Activated CD8-positive, alpha-beta T cell treated with anti-CD3 and anti-CD28 coated beads, Interleukin-2, amount 10 ng/mL, durations not matched to agents 7 days and 5 days (primary cell): ENCODE data around the gene RARG. TPM values are rescaled to one million over a fixed set of nuclear protein-coding genes. Genes with fewer than 3 reads are reported as not detected.

ENCODE experiments used
- ATAC-seq: fragments of 150-1000 bp; cut with Tn5 transposase; one replicate; pipeline ENCODE4 v1.10.0; 2021; ENCODE audit warnings: moderate library complexity
- CTCF ChIA-PET: fragments of 350-600 bp; sonication (Branson Sonifier 250); formaldehyde crosslinking; loops from one replicate; lab custom pipeline; 2021; ENCODE audit warnings: antibody characterized with exemption; lab: Charles Lee
- POLR2A ChIA-PET: fragments of 350-600 bp; sonication (Branson Sonifier 250); formaldehyde crosslinking; loops from one replicate; lab custom pipeline; 2021; ENCODE audit warnings: antibody characterized with exemption; lab: Charles Lee
- DNase-seq: peaks from one replicate; pipeline ENCODE4 v3.0.0-alpha.2; 2020
- H3K27ac Mint-ChIP-seq: one replicate; pipeline ENCODE4 v1.8.0; 2021; ENCODE audit warnings: mild to moderate bottlenecking, mixed read lengths
- H3K27me3 Mint-ChIP-seq: one replicate; pipeline ENCODE4 v1.8.0; 2021; ENCODE audit warnings: low read depth, mixed read lengths
- H3K36me3 Mint-ChIP-seq: one replicate; pipeline ENCODE4 v1.8.0; 2021; ENCODE audit warnings: low read depth, mixed read lengths
- H3K4me1 Mint-ChIP-seq: one replicate; pipeline ENCODE4 v1.8.0; 2021; ENCODE audit warnings: low read depth, mixed read lengths
- H3K4me3 Mint-ChIP-seq: one replicate; pipeline ENCODE4 v1.8.0; 2021; ENCODE audit warnings: mild to moderate bottlenecking, mixed read lengths
- H3K9me3 Mint-ChIP-seq: one replicate; pipeline ENCODE4 v1.8.0; 2022; ENCODE audit warnings: mixed read lengths; ENCODE audit not compliant: insufficient read depth
- total RNA-seq, 2 experiments: library from RNA; stranded (reverse); gene quantifications; one replicate each; pipeline ENCODE4 v1.2.3, GENCODE V29; 2021

Gene RARG
- total RNA-seq, 2 experiments from 2014 or later, result 44.1 to 45.9 TPM

DNA sequence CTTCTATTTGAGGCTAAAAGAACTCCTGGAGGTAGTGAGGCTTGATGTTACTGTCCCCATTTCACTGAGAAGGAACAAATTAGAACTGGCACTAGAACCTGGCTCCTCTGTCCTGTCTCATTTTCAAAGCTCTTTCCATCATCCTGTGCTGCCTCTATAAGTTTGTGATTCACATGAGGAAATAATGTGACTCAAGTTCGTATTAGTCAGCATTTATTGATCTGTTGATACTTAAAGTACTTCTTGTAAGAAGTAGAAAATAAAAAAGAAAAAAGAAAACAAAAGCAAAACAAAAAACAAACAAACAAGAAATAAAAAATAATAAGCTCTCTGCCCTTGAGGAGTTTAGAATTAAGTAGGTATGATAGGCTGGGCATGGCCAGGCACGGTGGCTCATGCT, 33.8 kb upstream of the RARG start:
- H3K27ac Mint-ChIP-seq, result no peak overlapping the region
- ATAC-seq (no peak), DNase-seq (no peak)
- ChIA-PET POLR2A (interaction anchor here (0.6 to 7.3 kb wide), 6 partner anchors 13 to 57 kb away, joined by 3 to 88 read pairs (median 9); partner anchors contain the start of genes AAAS and MYG1), CTCF (interaction anchor here (2.0 to 10.0 kb wide), 4 partner anchors 11 to 106 kb away, joined by 5 to 401 read pairs (median 60); partner anchors contain the start of gene AAAS)
- H3K4me1 Mint-ChIP-seq, result peaks cover 34% of the 10 kb centered on the region
- H3K9me3 Mint-ChIP-seq, result no peaks in the 10 kb centered on the region
- no peak overlapping the region for H3K4me3 Mint-ChIP-seq
- H3K27me3 Mint-ChIP-seq, result no peaks in the 10 kb centered on the region
- H3K36me3 Mint-ChIP-seq, result peaks cover 27% of the 10 kb centered on the region

DNA sequence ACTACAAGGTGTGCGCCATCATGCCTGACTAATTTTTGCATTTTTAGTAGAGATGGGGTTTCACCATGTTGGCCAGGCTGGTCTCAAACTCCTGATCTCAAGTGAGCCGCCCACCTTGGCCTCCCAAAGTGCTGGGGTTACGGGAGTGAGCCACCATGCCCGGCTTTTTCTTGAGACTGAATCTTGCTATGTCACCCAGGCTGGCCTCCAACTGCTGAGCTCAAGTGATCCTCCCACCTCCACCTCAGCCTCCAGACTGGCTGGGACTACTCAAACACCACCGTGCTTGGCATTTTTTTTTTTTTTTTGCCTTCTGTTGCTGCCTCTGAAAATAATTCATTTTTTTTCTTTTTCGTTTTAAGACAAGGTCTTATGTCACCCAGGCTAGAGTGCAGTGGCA, 27.9 kb upstream of the RARG start:
- DNase-seq, result no peak
- no peak overlapping the region for H3K4me3 Mint-ChIP-seq
- H3K27me3 Mint-ChIP-seq, result no peaks in the 10 kb centered on the region
- ATAC-seq, result no peak
- ChIA-PET POLR2A (no interaction called here), CTCF (interaction anchor here (2.5 kb wide), 1 partner anchor 28 kb away, joined by 7 read pairs; no protein-coding TSS in a partner anchor)
- peaks cover 31% of the 10 kb centered on the region for H3K4me1 Mint-ChIP-seq
- no peak overlapping the region for H3K27ac Mint-ChIP-seq
- no peaks in the 10 kb centered on the region for H3K9me3 Mint-ChIP-seq
- H3K36me3 Mint-ChIP-seq, result peaks cover 6% of the 10 kb centered on the region

DNA sequence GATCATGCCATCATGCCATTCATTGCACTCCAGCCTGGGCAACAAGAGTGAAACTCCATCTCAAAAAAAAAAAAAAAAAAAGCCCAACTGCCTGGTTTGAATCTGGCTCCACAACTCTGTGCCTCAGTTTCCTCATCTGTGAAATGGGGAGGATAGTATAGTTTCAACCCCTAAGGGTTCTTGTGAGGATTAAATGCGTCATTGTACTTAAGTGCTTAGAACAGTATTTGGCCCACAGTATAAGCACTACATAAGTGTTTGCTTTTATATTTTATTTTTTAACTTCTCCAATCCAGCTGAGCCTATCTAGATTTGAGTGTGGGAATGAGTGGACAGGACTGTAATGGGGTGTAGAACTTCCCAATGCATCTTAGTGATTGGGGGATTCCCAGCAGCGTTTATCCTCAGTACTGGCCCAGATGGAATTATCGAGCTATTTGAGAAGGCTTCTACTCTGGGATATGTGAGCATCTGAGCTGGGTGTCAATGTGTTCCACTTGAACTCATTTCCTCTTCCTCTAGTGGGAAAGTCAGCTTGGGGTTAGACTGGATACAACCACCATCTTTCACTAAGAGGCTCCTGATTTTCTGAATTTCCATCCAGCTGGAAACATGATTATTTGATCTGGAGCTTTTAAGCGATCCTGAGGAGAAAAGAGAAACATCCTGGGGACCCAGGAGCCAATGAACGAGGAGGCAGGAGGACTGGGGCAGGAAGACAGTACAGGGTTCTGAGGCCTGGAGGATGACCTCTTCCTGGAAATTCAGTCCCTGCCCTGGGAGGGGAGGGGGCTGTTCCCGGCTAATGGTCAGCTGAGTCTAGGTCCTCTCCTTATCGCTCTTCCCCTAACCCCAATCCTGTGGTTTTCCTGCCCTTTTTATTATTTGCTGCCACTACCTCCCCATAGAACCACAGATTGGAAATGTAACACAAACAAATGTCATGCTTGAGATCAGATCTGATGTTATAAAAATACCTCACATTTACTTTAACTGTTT, 26.8 kb upstream of the RARG start:
- no peak overlapping the region for H3K4me3 Mint-ChIP-seq
- H3K4me1 Mint-ChIP-seq, result peaks cover 40% of the 10 kb centered on the region
- ChIA-PET CTCF (interaction anchor here (0.8 to 8.7 kb wide), 4 partner anchors 9 to 193 kb away, joined by 3 to 188 read pairs (median 6); partner anchors contain the start of genes ESPL1 and ITGB7), POLR2A (interaction anchor here (0.6 kb wide), 1 partner anchor 20 kb away, joined by 3 read pairs; no protein-coding TSS in a partner anchor)
- peaks cover 11% of the 10 kb centered on the region for H3K36me3 Mint-ChIP-seq
- ATAC-seq (no peak), DNase-seq (no peak)
- H3K9me3 Mint-ChIP-seq, result no peaks in the 10 kb centered on the region
- no peaks in the 10 kb centered on the region for H3K27me3 Mint-ChIP-seq
- no peak overlapping the region for H3K27ac Mint-ChIP-seq

DNA sequence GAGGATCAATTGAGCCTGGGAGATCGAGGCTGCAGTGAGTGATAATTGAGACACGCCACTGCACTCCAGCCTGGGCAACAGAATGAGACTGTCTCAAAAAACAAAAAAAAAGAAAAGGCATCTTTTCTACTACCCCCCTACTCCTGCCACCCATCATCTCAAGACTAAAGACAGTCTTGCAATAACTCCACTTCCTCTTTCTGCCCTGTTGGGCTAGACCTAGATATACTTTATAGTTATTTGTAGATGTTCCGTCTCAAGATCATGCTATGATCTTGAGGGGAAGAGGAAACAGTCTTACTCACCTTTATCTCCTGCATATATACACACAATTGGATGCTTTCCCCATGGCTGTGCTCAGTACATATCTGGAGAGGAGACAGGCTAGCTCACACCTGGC, 24.0 kb upstream of the RARG start:
- peak overlapping the region; percentile 72 for H3K27ac Mint-ChIP-seq
- ATAC-seq (no peak), DNase-seq (no peak)
- H3K4me3 Mint-ChIP-seq, result no peak overlapping the region
- H3K9me3 Mint-ChIP-seq, result no peaks in the 10 kb centered on the region
- ChIA-PET CTCF (interaction anchor here (1.2 to 8.7 kb wide), 3 partner anchors 11 to 75 kb away, joined by 3 to 188 read pairs (median 69); partner anchors contain the start of genes CSAD, ESPL1, ITGB7 and ZNF740), POLR2A (interaction anchor here (1.2 kb wide), 2 partner anchors 21 to 75 kb away, joined by 3 read pairs; partner anchors contain the start of gene CSAD)
- peaks cover 60% of the 10 kb centered on the region for H3K4me1 Mint-ChIP-seq
- H3K36me3 Mint-ChIP-seq, result peaks cover 28% of the 10 kb centered on the region
- H3K27me3 Mint-ChIP-seq, result no peaks in the 10 kb centered on the region

DNA sequence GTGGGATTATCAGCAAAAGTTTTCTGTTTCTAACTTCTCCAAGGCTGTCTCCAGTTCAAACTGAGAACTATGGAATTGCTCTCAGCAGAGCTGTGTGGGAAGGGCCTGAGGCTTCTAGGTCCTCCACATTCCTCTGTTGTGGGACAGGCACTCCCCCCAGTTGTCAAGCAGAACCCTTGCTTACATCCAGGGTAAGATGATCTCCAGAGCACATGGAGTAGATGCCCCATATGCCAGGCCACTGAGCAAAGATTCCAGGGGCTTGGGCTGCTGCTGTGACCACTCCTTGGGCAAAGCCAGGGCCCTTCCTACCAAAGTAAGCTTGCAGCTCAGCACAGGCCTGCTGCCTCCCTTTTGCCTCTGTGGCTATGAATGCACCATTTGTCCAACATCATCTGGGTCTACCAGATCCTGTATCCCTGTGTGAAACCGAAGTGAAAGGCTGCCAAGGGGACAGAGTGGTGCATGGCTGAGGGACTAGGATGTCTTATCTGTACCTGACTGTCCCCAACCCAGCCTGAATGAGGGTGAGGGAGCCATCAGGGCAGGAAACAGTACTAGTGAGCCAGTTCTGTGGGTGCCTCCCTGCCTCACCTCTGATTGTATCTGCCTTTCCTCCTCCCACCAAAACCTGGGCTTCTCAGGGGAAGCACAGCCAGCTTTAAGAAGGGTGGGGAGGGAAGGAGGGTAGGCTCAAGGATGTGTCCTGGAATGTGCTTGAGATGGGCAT, 23.0 kb upstream of the RARG start:
- POLR2A ChIA-PET, result interaction anchor here (2.9 kb wide), 1 partner anchor 13 kb away, joined by 18 read pairs; the partner anchor contains the start of gene ESPL1
- H3K4me1 Mint-ChIP-seq, result peaks cover 64% of the 10 kb centered on the region
- H3K27me3 Mint-ChIP-seq, result no peaks in the 10 kb centered on the region
- no peak overlapping the region for H3K4me3 Mint-ChIP-seq
- CTCF ChIA-PET, result interaction anchor here (0.9 to 8.7 kb wide), 6 partner anchors 12 to 90 kb away, joined by 3 to 188 read pairs (median 4); partner anchors contain the start of genes ESPL1 and ITGB7
- no peaks in the 10 kb centered on the region for H3K9me3 Mint-ChIP-seq
- H3K27ac Mint-ChIP-seq, result peak overlapping the region; percentile 72
- peaks cover 28% of the 10 kb centered on the region for H3K36me3 Mint-ChIP-seq
- DNase-seq (no peak), ATAC-seq (no peak)

DNA sequence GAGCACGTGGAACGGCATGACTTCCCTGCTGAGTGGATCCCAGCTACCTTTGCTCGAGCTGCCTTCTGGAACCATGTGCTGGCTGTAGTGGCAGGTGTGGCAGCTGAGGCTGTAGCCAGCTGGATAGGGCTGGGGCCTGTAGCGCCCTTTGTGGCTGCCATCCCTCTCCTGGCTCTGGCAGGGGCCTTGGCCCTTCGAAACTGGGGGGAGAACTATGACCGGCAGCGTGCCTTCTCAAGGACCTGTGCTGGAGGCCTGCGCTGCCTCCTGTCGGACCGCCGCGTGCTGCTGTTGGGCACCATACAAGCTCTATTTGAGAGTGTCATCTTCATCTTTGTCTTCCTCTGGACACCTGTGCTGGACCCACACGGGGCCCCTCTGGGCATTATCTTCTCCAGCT, 21.3 kb upstream of the RARG start:
- Mint-ChIP-seq H3K27me3 (no peaks in the 10 kb centered on the region), H3K4me3 (peak overlapping the region; percentile 99), H3K9me3 (no peaks in the 10 kb centered on the region), H3K27ac (peak overlapping the region; percentile 94), H3K36me3 (peaks cover 28% of the 10 kb centered on the region), H3K4me1 (peaks cover 55% of the 10 kb centered on the region)
- ChIA-PET CTCF (interaction anchor here (1.3 to 8.7 kb wide), 6 partner anchors 14 to 94 kb away, joined by 3 to 188 read pairs (median 8); partner anchors contain the start of genes AAAS, CSAD, ESPL1 and ITGB7), POLR2A (interaction anchor here (0.7 to 2.9 kb wide), 4 partner anchors 14 to 42 kb away, joined by 3 to 18 read pairs (median 4); partner anchors contain the start of genes ESPL1 and PFDN5)
- DNase-seq (no peak), ATAC-seq (no peak)

- Mint-ChIP-seq H3K9me3 (no peaks in the 10 kb centered on the region), H3K27me3 (no peaks in the 10 kb centered on the region), H3K4me1 (peaks cover 52% of the 10 kb centered on the region), H3K4me3 (peak overlapping the region; percentile 99), H3K27ac (peak overlapping the region; percentile 94), H3K36me3 (peaks cover 26% of the 10 kb centered on the region)
- ChIA-PET CTCF (interaction anchor here (0.7 to 8.7 kb wide), 8 partner anchors 9 to 94 kb away, joined by 3 to 188 read pairs (median 7); partner anchors contain the start of genes AAAS, CSAD, ESPL1 and ITGB7), POLR2A (interaction anchor here (0.7 to 2.9 kb wide), 6 partner anchors 15 to 51 kb away, joined by 3 to 18 read pairs (median 4); partner anchors contain the start of genes ESPL1 and PFDN5)
- peak; percentile 4 for ATAC-seq
- DNase-seq, result no peak
Observed at GRCh38 chr12:53252349-53252916, 20.4 kb upstream of the RARG start.

DNA sequence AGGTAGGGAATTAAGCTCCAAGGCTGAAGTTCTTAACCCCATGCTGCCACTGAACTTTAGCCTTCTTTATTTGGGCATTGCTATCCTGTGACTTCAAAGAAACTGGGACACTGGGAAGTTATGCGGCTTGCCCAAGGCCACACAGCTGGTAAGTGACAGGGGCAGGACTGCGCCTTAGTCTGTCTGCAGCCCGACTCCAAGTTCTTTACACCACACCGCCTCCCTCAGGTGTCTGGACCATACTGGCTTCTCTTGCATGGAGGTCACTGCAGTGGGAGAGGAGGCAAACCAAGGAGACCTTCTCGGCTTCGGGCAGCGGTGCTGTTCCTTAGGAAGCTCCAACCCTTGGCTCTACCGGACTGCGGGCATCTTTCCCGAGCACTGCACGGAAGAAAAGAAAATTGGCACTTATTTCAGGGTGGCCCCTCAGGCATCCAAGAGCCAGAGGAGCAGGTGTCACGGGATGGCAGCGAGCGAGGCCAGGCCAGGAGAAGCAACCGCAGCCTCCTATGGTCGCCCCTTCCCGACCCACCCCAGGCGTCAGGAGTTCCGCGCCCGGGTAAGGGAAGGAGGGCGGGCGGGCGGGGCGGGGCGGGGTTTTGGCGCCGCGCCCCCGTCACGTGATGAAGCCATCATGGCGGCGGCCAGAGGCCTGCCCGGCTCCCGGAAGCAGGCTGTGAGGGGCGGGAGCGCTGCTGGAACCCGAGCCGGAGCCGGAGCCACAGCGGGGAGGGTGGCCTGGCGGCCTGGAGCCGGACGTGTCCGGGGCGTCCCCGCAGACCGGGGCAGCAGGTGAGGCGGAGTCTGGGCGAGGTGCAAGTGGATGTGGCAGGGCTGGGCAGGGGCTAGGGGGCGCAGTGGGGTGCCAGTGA, 19.7 kb upstream of the RARG start:
- H3K36me3 Mint-ChIP-seq, result peaks cover 26% of the 10 kb centered on the region
- POLR2A ChIA-PET, result interaction anchor here (0.7 to 2.9 kb wide), 9 partner anchors 16 to 51 kb away, joined by 3 to 18 read pairs (median 4); partner anchors contain the start of gene ESPL1
- peak; percentile 87 for ATAC-seq
- H3K9me3 Mint-ChIP-seq, result no peaks in the 10 kb centered on the region
- peaks cover 54% of the 10 kb centered on the region for H3K4me1 Mint-ChIP-seq
- H3K27me3 Mint-ChIP-seq, result peaks cover 3% of the 10 kb centered on the region
- H3K27ac Mint-ChIP-seq, result peak overlapping the region; percentile 94
- H3K4me3 Mint-ChIP-seq, result peak overlapping the region; percentile 99
- peak; percentile 74 for DNase-seq
- CTCF ChIA-PET, result interaction anchor here (0.6 to 8.7 kb wide), 20 partner anchors 8 to 206 kb away, joined by 3 to 188 read pairs (median 5); partner anchors contain the start of genes AAAS, ESPL1 and ITGB7

DNA sequence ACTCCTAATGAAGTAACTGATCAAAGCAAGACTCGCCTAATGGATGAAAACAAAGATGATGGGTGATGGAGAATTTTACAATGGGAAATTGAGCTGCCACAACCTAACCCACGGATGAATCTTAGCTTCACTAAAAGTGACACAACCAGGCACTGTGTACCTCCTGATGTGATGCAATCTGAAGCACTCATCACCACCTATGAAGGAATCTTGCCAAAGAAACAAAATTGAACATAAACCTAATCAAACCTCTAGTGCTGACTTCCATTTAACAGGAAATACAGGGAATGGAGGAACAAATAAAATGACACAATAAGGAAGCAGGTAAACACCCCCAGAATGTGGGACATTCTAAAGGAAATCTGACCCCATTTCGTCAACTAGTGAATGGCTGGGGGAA, 13.3 kb upstream of the RARG start:
- POLR2A ChIA-PET, result interaction anchor here (0.9 kb wide), 1 partner anchor 32 kb away, joined by 3 read pairs; no protein-coding TSS in a partner anchor
- Mint-ChIP-seq H3K4me3 (no peak overlapping the region), H3K27ac (no peak overlapping the region), H3K9me3 (no peaks in the 10 kb centered on the region), H3K36me3 (no peaks in the 10 kb centered on the region), H3K4me1 (peaks cover 7% of the 10 kb centered on the region), H3K27me3 (peaks cover 30% of the 10 kb centered on the region)
- DNase-seq, result no peak
- CTCF ChIA-PET, result interaction anchor here (1.5 kb wide), 1 partner anchor 32 kb away, joined by 7 read pairs; no protein-coding TSS in a partner anchor
- ATAC-seq, result no peak
